Endothelial cell of umbilical vein (primary cell): ENCODE results near the gene GLYATL1. TPM values are rescaled to one million over a fixed set of nuclear protein-coding genes. Genes with fewer than 3 reads are reported as not detected.

Experiments
- BruUV-seq: library from RNA; stranded (reverse); fragments of 400-500 nt; replicated peaks from 2 replicates; lab custom pipeline; 2021; lab: Mats Ljungman, UMichigan
- CTCF ChIA-PET: fragments of 300-600, 350-600 bp; sonication (Branson Sonifier 250); formaldehyde crosslinking; loops from one replicate; lab custom pipeline; 2021; ENCODE audit warnings: antibody characterized with exemption, inconsistent platforms; lab: Charles Lee
- POLR2A ChIA-PET: fragments of 300-600, 350-600 bp; sonication (Branson Sonifier 250); formaldehyde crosslinking; loops from one replicate; lab custom pipeline; 2021; ENCODE audit warnings: antibody characterized with exemption, inconsistent platforms; lab: Charles Lee
- DNase-seq: peaks from one replicate; pipeline ENCODE4 v3.0.0-alpha.2; 2011; ENCODE audit warnings: low read depth, low spot score
- FAIRE-seq: peaks from 2 replicates; lab custom pipeline; 2011; peaks lifted over from hg19 to GRCh38; lab: Jason Lieb, UNC
- H2AFZ ChIP-seq: 2 replicates; pipeline ENCODE4 v1.6.0; 2012; ENCODE audit warnings: low read depth, low read length, control low read depth, inconsistent platforms
- H3K27ac ChIP-seq: 2 replicates; pipeline ENCODE4 v1.5.1; 2011; ENCODE audit warnings: low read depth, mild to moderate bottlenecking, control low read depth, low read length, moderate library complexity; ENCODE audit not compliant: insufficient read depth
- H3K27me3 ChIP-seq, 2 experiments: 2 replicates each; pipeline versions ENCODE4 v1.6.0 to v1.6.1; 2011; ENCODE audit warnings: low read length in 2 of 2, mixed read lengths in 1 of 2; ENCODE audit not compliant: control insufficient read depth in 2 of 2, insufficient read depth in 2 of 2
- H3K36me3 ChIP-seq, 2 experiments: 2 replicates in 1 of 2; 3 replicates in 1 of 2; pipeline ENCODE4 v1.5.1; 2011; ENCODE audit warnings: low read length in 2 of 2, mild to moderate bottlenecking in 1 of 2, moderate library complexity in 1 of 2; ENCODE audit not compliant: control insufficient read depth in 2 of 2, insufficient read depth in 2 of 2; ENCODE audit errors: extremely low read depth in 1 of 2
- H3K4me1 ChIP-seq: 3 replicates; pipeline ENCODE4 v1.5.1; 2011; ENCODE audit warnings: mild to moderate bottlenecking, low read length; ENCODE audit not compliant: control insufficient read depth, insufficient read depth; ENCODE audit errors: extremely low read depth
- H3K4me2 ChIP-seq: 2 replicates; pipeline ENCODE4 v1.6.1; 2011; ENCODE audit warnings: low read length, control low read depth, mixed read lengths; ENCODE audit not compliant: insufficient read depth
- H3K4me3 ChIP-seq, 3 experiments: fragments of 200-600 bp in 1 of 3; sonication (generic), shearing (Covaris generic) in 1 of 3; replicated peaks in 1 of 3; 2 replicates each; pipeline ENCODE4 v1.5.1; 2011 to 2016; ENCODE audit warnings: control low read depth in 3 of 3, low read length in 3 of 3, mild to moderate bottlenecking in 2 of 3, inconsistent platforms in 1 of 3, low read depth in 1 of 3, moderate library complexity in 1 of 3; ENCODE audit not compliant: insufficient read depth in 1 of 3
- H3K79me2 ChIP-seq: 2 replicates; pipeline ENCODE4 v1.6.0; 2012; ENCODE audit warnings: low read length, inconsistent platforms; ENCODE audit not compliant: control insufficient read depth, insufficient read depth
- H3K9ac ChIP-seq: replicated peaks from 2 replicates; pipeline ENCODE3; 2011; ENCODE audit warnings: low read length, control low read depth; ENCODE audit not compliant: insufficient read depth; ENCODE audit errors: extremely low read depth
- H3K9me1 ChIP-seq: replicated peaks from 3 replicates; pipeline ENCODE4 v1.6.0; 2011; ENCODE audit warnings: mild to moderate bottlenecking, low read length; ENCODE audit not compliant: control insufficient read depth, insufficient read depth; ENCODE audit errors: extremely low read depth
- H3K9me3 ChIP-seq: replicated peaks from 2 replicates; pipeline ENCODE4 v1.5.1; 2012; ENCODE audit warnings: low read length, inconsistent platforms; ENCODE audit not compliant: control insufficient read depth, insufficient read depth
- H4K20me1 ChIP-seq: replicated peaks from 2 replicates; pipeline ENCODE3; 2011; ENCODE audit warnings: mild to moderate bottlenecking, low read length; ENCODE audit not compliant: control insufficient read depth, insufficient read depth; ENCODE audit errors: extremely low read depth
- CTCF ChIP-seq, 2 donors: IDR thresholded peaks; 1 replicate in 1 of 2; 2 replicates in 1 of 2; pipeline ENCODE4 v1.5.1; 2011; ENCODE audit warnings: low read length in 2 of 2, mild to moderate bottlenecking in 2 of 2, moderate library complexity in 2 of 2, control low read depth in 1 of 2, inconsistent platforms in 1 of 2, low read depth in 1 of 2; ENCODE audit not compliant: insufficient read depth in 1 of 2; ENCODE audit errors: extremely low read depth in 1 of 2
- EZH2 ChIP-seq: IDR thresholded peaks from 2 replicates; pipeline ENCODE4 v1.6.1; 2012; ENCODE audit warnings: borderline replicate concordance, low read depth, mild to moderate bottlenecking, moderate library complexity, low read length, inconsistent platforms; ENCODE audit not compliant: severe bottlenecking
- FOS ChIP-seq: IDR thresholded peaks from 2 replicates; pipeline ENCODE4 v1.6.1; 2011; ENCODE audit warnings: mild to moderate bottlenecking, low read length, moderate library complexity, borderline replicate concordance; ENCODE audit not compliant: insufficient read depth
- GATA2 ChIP-seq: IDR thresholded peaks from 2 replicates; pipeline ENCODE4 v1.7.0; 2011; ENCODE audit warnings: low read depth, mild to moderate bottlenecking, moderate library complexity, mixed read lengths, low read length; ENCODE audit not compliant: insufficient read length, insufficient read depth
- JUN ChIP-seq: IDR thresholded peaks from 2 replicates; pipeline ENCODE4 v1.6.1; 2011; ENCODE audit warnings: borderline replicate concordance, low read depth; ENCODE audit not compliant: insufficient read length, insufficient read depth
- MYC ChIP-seq: IDR thresholded peaks from one replicate; pipeline ENCODE4 v1.6.1; 2011; ENCODE audit warnings: mild to moderate bottlenecking, low read depth, low read length
- POLR2A ChIP-seq: IDR thresholded peaks from 2 replicates; pipeline ENCODE4 v1.6.1; 2012; ENCODE audit warnings: low read depth, mild to moderate bottlenecking, control low read depth, low read length
- POLR2AphosphoS5 ChIP-seq: IDR thresholded peaks from 2 replicates; pipeline ENCODE4 v1.6.1; 2012; ENCODE audit warnings: low read depth, mild to moderate bottlenecking, control low read depth, low read length, moderate library complexity; ENCODE audit not compliant: insufficient read depth
- dilution Hi-C: fragments of 300-500 bp; cut with MboI; formaldehyde crosslinking; loops from one replicate; pipeline ENCODE4 v1.15.0; 2019; ENCODE audit warnings: low sequenced_read_pairs; ENCODE audit not compliant: extremely low pct_ligation_motif_present
- intact Hi-C: fragments of 100-400 bp; cut with micrococcal nuclease; formaldehyde crosslinking; loops from one replicate; pipeline ENCODE4 v1.10.0; 2022
- polyA plus RNA-seq, 4 experiments: library from polyadenylated mRNA; depleted of rRNA in 3 of 4; stranded (reverse) in 3 of 4; unstranded in 1 of 4; fragments of >200 nt; gene quantifications; 2 replicates each; pipeline versions ENCODE4 v1.2.1 to v1.2.3, GENCODE V29; 2011 to 2012; ENCODE audit warnings: missing spikeins in 1 of 4
- total RNA-seq: library from RNA; stranded (reverse); gene quantifications from 2 replicates; pipeline ENCODE4 v1.2.3, GENCODE V29; 2021
- TF ChIP-seq, protein P1 (sequence below): IDR thresholded peaks from 2 replicates; pipeline ENCODE4 v1.6.1; 2011; ENCODE audit not compliant: insufficient read depth, insufficient read length

The GLYATL1 gene
- total and polyA plus RNA-seq, 2 donors (not counting 3 experiments of a cell fraction or from before 2014, with no cell fraction given), result not detected

GRCh38 chr11:58928691-58929090 lies 10.6 kb upstream of the GLYATL1 start:
- dilution Hi-C loops, result no loop called here
- TF ChIP-seq POLR2AphosphoS5 (no peak), POLR2A (no peak), GATA2 (no peak), FOS (no peak), EZH2 (no peak), CTCF (IDR thresholded peaks at IDR 0.05; ENCODE audit: extremely low read depth in 1 of 2, insufficient read depth in 1 of 2, low read depth in 1 of 2, low read length in 2 of 2) (no peak), MYC (no peak), JUN (no peak)
- TF ChIP-seq, protein P1, sequence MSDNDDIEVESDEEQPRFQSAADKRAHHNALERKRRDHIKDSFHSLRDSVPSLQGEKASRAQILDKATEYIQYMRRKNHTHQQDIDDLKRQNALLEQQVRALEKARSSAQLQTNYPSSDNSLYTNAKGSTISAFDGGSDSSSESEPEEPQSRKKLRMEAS, result no peak
- FAIRE-seq, result no peak
- Histone ChIP-seq H3K9me3 (no peaks in the 10 kb centered on the region), H3K4me1 (no peaks in the 10 kb centered on the region), H3K27me3 (peaks cover 1 to 3% of the 10 kb centered on the region in 2 experiments), H3K9me1 (no peaks in the 10 kb centered on the region), H3K79me2 (no peaks in the 10 kb centered on the region), H3K4me3 (no peak overlapping the region), H3K36me3 (no peaks in the 10 kb centered on the region), H3K27ac (no peak overlapping the region), H4K20me1 (no peaks in the 10 kb centered on the region), H3K4me2 (no peak overlapping the region), H2AFZ (no peak overlapping the region), H3K9ac (no peak overlapping the region)
- CTCF ChIA-PET, result no interaction called here
- no TSS peak for BruUV-seq
- POLR2A ChIA-PET, result no interaction called here
- intact Hi-C loops, result no loop called here
- DNase-seq, result no peak
